DND-41 (cell line): ENCODE data around the gene TLR7.

Experiments used
- ATAC-seq: fragments of 200-7000 bp; cut with Tn5 transposase; 3 replicates; pipeline ENCODE4 v1.9.1; 2021; ENCODE audit warnings: low read depth; ENCODE audit not compliant: insufficient read depth
- DNase-seq: peaks from one replicate; pipeline ENCODE4 v3.0.0-alpha.2; 2020
- H2AFZ ChIP-seq: 2 replicates; pipeline ENCODE4 v1.6.0; 2012; ENCODE audit warnings: low read depth, low read length
- H3K27ac ChIP-seq: 2 replicates; pipeline ENCODE4 v1.5.1; 2012; ENCODE audit warnings: low read length, inconsistent platforms
- H3K27me3 ChIP-seq: fragments of 200-600 bp; sonication (generic); 2 replicates; pipeline ENCODE4 v1.6.0; 2012; ENCODE audit warnings: low read length, mild to moderate bottlenecking, inconsistent platforms; ENCODE audit not compliant: insufficient read depth, poor library complexity
- H3K36me3 ChIP-seq: 2 replicates; pipeline ENCODE4 v1.5.1; 2012; ENCODE audit warnings: low read length, inconsistent platforms; ENCODE audit not compliant: insufficient read depth
- H3K4me1 ChIP-seq: 2 replicates; pipeline ENCODE4 v1.5.1; 2012; ENCODE audit warnings: mild to moderate bottlenecking, low read length; ENCODE audit not compliant: insufficient read depth
- H3K4me2 ChIP-seq: 2 replicates; pipeline ENCODE4 v1.6.0; 2012; ENCODE audit warnings: mild to moderate bottlenecking, moderate library complexity, low read length, inconsistent platforms; ENCODE audit not compliant: insufficient read depth
- H3K4me3 ChIP-seq, 2 experiments: fragments of 200-600 bp in 1 of 2; shearing (Covaris generic) in 1 of 2; 2 replicates each; pipeline ENCODE4 v1.5.1; 2012 to 2016; ENCODE audit warnings: inconsistent platforms in 2 of 2, low read length in 2 of 2, mild to moderate bottlenecking in 2 of 2, low read depth in 1 of 2, moderate library complexity in 1 of 2
- H3K79me2 ChIP-seq: 2 replicates; pipeline ENCODE4 v1.6.0; 2012; ENCODE audit warnings: low read length, inconsistent platforms; ENCODE audit not compliant: insufficient read depth
- H3K9ac ChIP-seq: 2 replicates; pipeline ENCODE4 v1.6.0; 2012; ENCODE audit warnings: low read depth, mild to moderate bottlenecking, inconsistent platforms, low read length, moderate library complexity
- H3K9me3 ChIP-seq: 2 replicates; pipeline ENCODE4 v1.5.1; 2012; ENCODE audit warnings: low read length, moderate library complexity, mild to moderate bottlenecking, inconsistent platforms; ENCODE audit not compliant: insufficient read depth, severe bottlenecking
- H4K20me1 ChIP-seq: 2 replicates; pipeline ENCODE4 v1.6.0; 2012; ENCODE audit warnings: low read length; ENCODE audit not compliant: insufficient read depth
- EZH2 ChIP-seq: IDR thresholded peaks from 3 replicates; pipeline ENCODE4 v1.6.1; 2012; ENCODE audit warnings: borderline replicate concordance, low read depth, mild to moderate bottlenecking, moderate library complexity, low read length, inconsistent platforms; ENCODE audit not compliant: severe bottlenecking
- TF ChIP-seq, protein P1 (sequence below): IDR thresholded peaks from 2 replicates; pipeline ENCODE4 v1.5.1; 2012; ENCODE audit warnings: borderline replicate concordance, low read length, moderate library complexity, mild to moderate bottlenecking; ENCODE audit not compliant: poor library complexity, severe bottlenecking; ENCODE audit errors: extremely low read depth

The TLR7 gene

DNA sequence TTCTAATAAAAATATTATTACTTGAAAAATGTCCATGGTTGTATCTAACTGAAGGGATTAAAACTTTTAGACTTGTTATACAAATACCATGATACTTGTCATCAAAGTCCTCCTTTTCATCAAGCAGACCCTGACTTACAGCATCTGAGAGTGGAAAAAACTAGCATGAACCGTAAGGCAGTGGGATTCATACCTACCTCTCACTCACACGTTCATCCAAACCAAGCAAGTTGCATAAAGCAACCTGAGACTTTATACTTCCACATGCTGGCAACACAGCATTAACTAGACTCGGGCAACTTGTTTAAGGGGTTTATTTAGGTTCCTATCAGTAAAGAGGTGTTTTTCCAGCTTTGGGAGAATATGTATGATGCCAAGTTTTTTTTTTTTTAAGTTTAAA is 22.6 kb upstream of the TLR7 start:
- Histone ChIP-seq H3K4me2 (no peak overlapping the region), H3K4me1 (no peaks in the 10 kb centered on the region), H3K27me3 (no peaks in the 10 kb centered on the region), H3K27ac (no peak overlapping the region), H3K4me3 (no peak overlapping the region), H3K36me3 (no peaks in the 10 kb centered on the region), H3K79me2 (no peaks in the 10 kb centered on the region), H2AFZ (no peak overlapping the region), H3K9me3 (no peaks in the 10 kb centered on the region), H4K20me1 (no peaks in the 10 kb centered on the region), H3K9ac (no peak overlapping the region)
- DNase-seq: no peak
- TF ChIP-seq EZH2: no peak
- TF ChIP-seq, protein P1, sequence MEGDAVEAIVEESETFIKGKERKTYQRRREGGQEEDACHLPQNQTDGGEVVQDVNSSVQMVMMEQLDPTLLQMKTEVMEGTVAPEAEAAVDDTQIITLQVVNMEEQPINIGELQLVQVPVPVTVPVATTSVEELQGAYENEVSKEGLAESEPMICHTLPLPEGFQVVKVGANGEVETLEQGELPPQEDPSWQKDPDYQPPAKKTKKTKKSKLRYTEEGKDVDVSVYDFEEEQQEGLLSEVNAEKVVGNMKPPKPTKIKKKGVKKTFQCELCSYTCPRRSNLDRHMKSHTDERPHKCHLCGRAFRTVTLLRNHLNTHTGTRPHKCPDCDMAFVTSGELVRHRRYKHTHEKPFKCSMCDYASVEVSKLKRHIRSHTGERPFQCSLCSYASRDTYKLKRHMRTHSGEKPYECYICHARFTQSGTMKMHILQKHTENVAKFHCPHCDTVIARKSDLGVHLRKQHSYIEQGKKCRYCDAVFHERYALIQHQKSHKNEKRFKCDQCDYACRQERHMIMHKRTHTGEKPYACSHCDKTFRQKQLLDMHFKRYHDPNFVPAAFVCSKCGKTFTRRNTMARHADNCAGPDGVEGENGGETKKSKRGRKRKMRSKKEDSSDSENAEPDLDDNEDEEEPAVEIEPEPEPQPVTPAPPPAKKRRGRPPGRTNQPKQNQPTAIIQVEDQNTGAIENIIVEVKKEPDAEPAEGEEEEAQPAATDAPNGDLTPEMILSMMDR: no peak
- ATAC-seq: no peak

- H3K27me3 ChIP-seq: no peaks in the 10 kb centered on the region
- no peak for TF ChIP-seq EZH2
- TF ChIP-seq, protein P1: no peak
- no peak overlapping the region for H3K4me2 ChIP-seq
- DNase-seq: no peak
- no peaks in the 10 kb centered on the region for H3K4me1 ChIP-seq
- H3K27ac ChIP-seq: no peak overlapping the region
- ATAC-seq: no peak
- H2AFZ ChIP-seq: no peak overlapping the region
- H4K20me1 ChIP-seq: no peaks in the 10 kb centered on the region
- H3K4me3 ChIP-seq: no peak overlapping the region
- no peaks in the 10 kb centered on the region for H3K36me3 ChIP-seq
- H3K79me2 ChIP-seq: no peaks in the 10 kb centered on the region
- no peak overlapping the region for H3K9ac ChIP-seq
- H3K9me3 ChIP-seq: no peaks in the 10 kb centered on the region
Measured at GRCh38 chrX:12865359-12865758, 1.5 kb upstream of the TLR7 start.

DNA sequence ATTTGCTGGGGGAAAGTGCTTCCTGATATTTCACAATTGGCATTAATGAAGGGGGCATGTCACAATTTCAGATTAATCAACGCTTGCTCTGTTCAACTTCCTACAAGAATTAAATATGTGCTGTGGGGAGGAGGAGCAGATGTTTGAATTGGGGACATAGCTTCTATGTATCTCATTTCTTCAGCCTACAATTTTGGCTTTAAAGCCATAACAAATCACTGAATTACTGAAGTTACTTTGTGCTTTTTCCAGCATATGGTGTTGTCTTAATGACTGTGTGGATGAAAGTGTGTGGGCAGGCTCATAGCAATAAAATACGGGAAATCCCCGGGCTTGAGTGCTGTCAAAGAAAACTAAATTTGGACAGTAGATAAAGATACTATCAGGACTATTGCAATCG is 813 bp downstream of the TLR7 start:
- ATAC-seq: no peak
- no peak overlapping the region for H2AFZ ChIP-seq
- H3K27ac ChIP-seq: no peak overlapping the region
- no peaks in the 10 kb centered on the region for H4K20me1 ChIP-seq
- no peak overlapping the region for H3K9ac ChIP-seq
- H3K9me3 ChIP-seq: no peaks in the 10 kb centered on the region
- no peak for TF ChIP-seq EZH2
- TF ChIP-seq, protein P1: no peak
- no peak overlapping the region for H3K4me2 ChIP-seq
- H3K79me2 ChIP-seq: no peaks in the 10 kb centered on the region
- no peaks in the 10 kb centered on the region for H3K27me3 ChIP-seq
- no peaks in the 10 kb centered on the region for H3K36me3 ChIP-seq
- no peak for DNase-seq
- no peak overlapping the region for H3K4me3 ChIP-seq
- H3K4me1 ChIP-seq: no peaks in the 10 kb centered on the region

DNA sequence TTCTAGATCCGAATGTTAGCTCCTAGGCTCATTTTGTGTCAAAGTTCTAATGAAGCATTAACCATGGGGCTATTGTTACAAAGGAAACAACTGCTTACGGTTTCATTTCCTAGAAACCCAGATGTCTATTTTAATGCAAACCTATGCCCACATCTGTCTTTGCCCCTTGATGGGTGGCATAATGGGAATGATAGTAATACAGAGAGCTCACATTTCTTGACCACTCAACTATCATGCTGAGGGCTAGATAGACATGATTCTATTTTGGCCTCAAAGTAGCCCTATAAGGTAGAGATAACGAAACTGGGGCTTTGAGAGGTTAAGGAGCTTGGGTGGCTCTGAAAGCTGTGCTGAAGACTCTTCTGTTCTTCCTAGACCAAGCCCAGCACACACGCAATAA is 1.9 kb downstream of the TLR7 start:
- ATAC-seq: no peak
- DNase-seq: no peak

More for the DNA sequence above, 1.9 kb downstream of the TLR7 start:
- H3K4me2 ChIP-seq: no peak overlapping the region
- no peaks in the 10 kb centered on the region for H3K36me3 ChIP-seq
- no peak overlapping the region for H2AFZ ChIP-seq
- no peak overlapping the region for H3K27ac ChIP-seq
- H3K9ac ChIP-seq: no peak overlapping the region
- no peaks in the 10 kb centered on the region for H3K79me2 ChIP-seq
- H3K9me3 ChIP-seq: no peaks in the 10 kb centered on the region
- H3K4me3 ChIP-seq: no peak overlapping the region
- TF ChIP-seq EZH2: no peak
- TF ChIP-seq, protein P1: no peak
- H4K20me1 ChIP-seq: no peaks in the 10 kb centered on the region
- H3K4me1 ChIP-seq: no peaks in the 10 kb centered on the region
- H3K27me3 ChIP-seq: no peaks in the 10 kb centered on the region
